Panc1 (cell line): ENCODE measurements around the gene TM2D3. TPM values are rescaled to one million over a fixed set of nuclear protein-coding genes. Genes with fewer than 3 reads are reported as not detected.

ENCODE experiments used
- ATAC-seq: fragments of 200-7000 bp; cut with Tn5 transposase; 2 replicates; pipeline ENCODE4 v1.9.1; 2020; ENCODE audit warnings: mild to moderate bottlenecking, moderate library complexity
- BruUV-seq: library from RNA; stranded (reverse); fragments of 400-500 nt; replicated peaks from 2 replicates; lab custom pipeline; 2021; lab: Mats Ljungman, UMichigan
- CTCF ChIA-PET: fragments of 300-600 bp; sonication (Branson Sonifier 250); formaldehyde crosslinking; loops from one replicate; lab custom pipeline; 2022; ENCODE audit warnings: antibody characterized with exemption; lab: Charles Lee
- POLR2A ChIA-PET: fragments of 300-600 bp; sonication (Branson Sonifier 250); formaldehyde crosslinking; loops from one replicate; lab custom pipeline; 2022; ENCODE audit warnings: antibody characterized with exemption; lab: Charles Lee
- DNase-seq: peaks from one replicate; pipeline ENCODE4 v3.0.0-alpha.2; 2010; ENCODE audit warnings: low read depth, low spot score
- H3K27ac ChIP-seq: 2 replicates; pipeline ENCODE4 v1.5.1; 2011; ENCODE audit warnings: mild to moderate bottlenecking, low read length, inconsistent platforms
- H3K27me3 ChIP-seq: fragments of 200-500 bp; sonication (Bioruptor generic); 2 replicates; pipeline ENCODE4 v1.6.0; 2014; ENCODE audit warnings: low read length, inconsistent platforms; ENCODE audit not compliant: control insufficient read depth, insufficient read depth
- H3K36me3 ChIP-seq: fragments of 200-500 bp; sonication (Bioruptor generic); 2 replicates; pipeline ENCODE4 v1.5.1; 2014; ENCODE audit warnings: inconsistent platforms, mild to moderate bottlenecking, low read length, moderate library complexity; ENCODE audit not compliant: control insufficient read depth, insufficient read depth
- H3K4me1 ChIP-seq: 2 replicates; pipeline ENCODE4 v1.5.1; 2011; ENCODE audit warnings: inconsistent platforms, mild to moderate bottlenecking, low read length, moderate library complexity; ENCODE audit not compliant: control insufficient read depth, insufficient read depth
- H3K4me3 ChIP-seq, 2 experiments: 2 replicates each; pipeline ENCODE4 v1.5.1; 2011 to 2012; ENCODE audit warnings: low read depth in 2 of 2, low read length in 2 of 2, mild to moderate bottlenecking in 2 of 2, inconsistent platforms in 1 of 2, moderate library complexity in 1 of 2
- H3K9me3 ChIP-seq: fragments of 200-500 bp; sonication (Bioruptor generic); 2 replicates; pipeline ENCODE4 v1.5.1; 2014; ENCODE audit warnings: low read depth, mild to moderate bottlenecking, inconsistent platforms, low read length, moderate library complexity; ENCODE audit not compliant: control insufficient read depth, insufficient read depth
- POLR2AphosphoS5 ChIP-seq: IDR thresholded peaks from 2 replicates; pipeline ENCODE4 v1.6.1; 2012; ENCODE audit warnings: mild to moderate bottlenecking, low read depth, low read length, moderate library complexity
- SIN3A ChIP-seq: IDR thresholded peaks from 2 replicates; pipeline ENCODE4 v1.6.1; 2012; ENCODE audit warnings: low read depth, mild to moderate bottlenecking, low read length, moderate library complexity, borderline replicate concordance; ENCODE audit not compliant: insufficient read depth
- TCF7L2 ChIP-seq: IDR thresholded peaks from 2 replicates; pipeline ENCODE4 v1.6.1; 2011; ENCODE audit warnings: mild to moderate bottlenecking, low read depth, low read length, inconsistent platforms
- in situ Hi-C: cut with HindIII; loops from 2 replicates; pipeline ENCODE4 v1.10.0; 2016; ENCODE audit warnings: low sequenced_read_pairs, low pct_unique_long_range_greater_than_20kb
- intact Hi-C: fragments of 100-400 bp; cut with micrococcal nuclease; formaldehyde crosslinking; loops from one replicate; pipeline ENCODE4 v1.10.0; 2022; ENCODE audit not compliant: unreplicated experiment
- total RNA-seq: library from RNA; stranded (reverse); gene quantifications from one replicate; pipeline ENCODE4 v1.2.1, GENCODE V29; 2021; ENCODE audit not compliant: unreplicated experiment
- TF ChIP-seq, protein P1 (sequence below), 2 experiments: IDR thresholded peaks; 2 replicates each; pipeline ENCODE4 v1.6.1; 2011 to 2012; ENCODE audit warnings: low read depth in 2 of 2, control low read depth in 1 of 2, low read length in 1 of 2, mild to moderate bottlenecking in 1 of 2, moderate library complexity in 1 of 2; ENCODE audit not compliant: insufficient read depth in 1 of 2
- TF ChIP-seq, protein P2 (sequence below): fragments of 450-650 bp; IDR thresholded peaks from 2 replicates; pipeline ENCODE4 v1.5.1; 2017; ENCODE audit warnings: mild to moderate bottlenecking

TM2D3 gene
- total RNA-seq, 1 experiment from 2014 or later: 53.4 TPM

DNA sequence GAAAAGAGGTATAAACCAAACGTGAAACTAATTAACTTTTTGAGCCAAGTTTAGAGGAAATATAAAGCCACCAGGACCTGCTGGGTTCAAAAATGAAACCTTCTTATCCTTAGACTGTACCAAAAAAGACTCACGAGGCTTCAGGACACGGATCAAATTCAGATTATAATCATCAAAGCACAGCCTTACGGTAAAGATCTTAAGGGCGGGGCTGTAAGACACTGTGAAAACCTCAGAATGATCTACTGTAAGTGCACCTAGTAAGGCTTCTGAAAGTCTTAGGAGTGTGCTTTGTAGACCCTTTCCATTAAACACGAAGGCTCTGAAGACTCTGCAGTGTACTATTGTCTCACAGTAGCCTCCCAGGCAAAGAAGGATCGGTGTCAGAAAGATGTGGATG is 45.3 kb upstream of the TM2D3 start:
- TF ChIP-seq TCF7L2: no peak
- TF ChIP-seq POLR2AphosphoS5: no peak
- TF ChIP-seq, protein P1, sequence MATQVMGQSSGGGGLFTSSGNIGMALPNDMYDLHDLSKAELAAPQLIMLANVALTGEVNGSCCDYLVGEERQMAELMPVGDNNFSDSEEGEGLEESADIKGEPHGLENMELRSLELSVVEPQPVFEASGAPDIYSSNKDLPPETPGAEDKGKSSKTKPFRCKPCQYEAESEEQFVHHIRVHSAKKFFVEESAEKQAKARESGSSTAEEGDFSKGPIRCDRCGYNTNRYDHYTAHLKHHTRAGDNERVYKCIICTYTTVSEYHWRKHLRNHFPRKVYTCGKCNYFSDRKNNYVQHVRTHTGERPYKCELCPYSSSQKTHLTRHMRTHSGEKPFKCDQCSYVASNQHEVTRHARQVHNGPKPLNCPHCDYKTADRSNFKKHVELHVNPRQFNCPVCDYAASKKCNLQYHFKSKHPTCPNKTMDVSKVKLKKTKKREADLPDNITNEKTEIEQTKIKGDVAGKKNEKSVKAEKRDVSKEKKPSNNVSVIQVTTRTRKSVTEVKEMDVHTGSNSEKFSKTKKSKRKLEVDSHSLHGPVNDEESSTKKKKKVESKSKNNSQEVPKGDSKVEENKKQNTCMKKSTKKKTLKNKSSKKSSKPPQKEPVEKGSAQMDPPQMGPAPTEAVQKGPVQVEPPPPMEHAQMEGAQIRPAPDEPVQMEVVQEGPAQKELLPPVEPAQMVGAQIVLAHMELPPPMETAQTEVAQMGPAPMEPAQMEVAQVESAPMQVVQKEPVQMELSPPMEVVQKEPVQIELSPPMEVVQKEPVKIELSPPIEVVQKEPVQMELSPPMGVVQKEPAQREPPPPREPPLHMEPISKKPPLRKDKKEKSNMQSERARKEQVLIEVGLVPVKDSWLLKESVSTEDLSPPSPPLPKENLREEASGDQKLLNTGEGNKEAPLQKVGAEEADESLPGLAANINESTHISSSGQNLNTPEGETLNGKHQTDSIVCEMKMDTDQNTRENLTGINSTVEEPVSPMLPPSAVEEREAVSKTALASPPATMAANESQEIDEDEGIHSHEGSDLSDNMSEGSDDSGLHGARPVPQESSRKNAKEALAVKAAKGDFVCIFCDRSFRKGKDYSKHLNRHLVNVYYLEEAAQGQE (IDR thresholded peaks at IDR 0.05; ENCODE audit: insufficient read depth in 1 of 2, low read depth in 2 of 2, low read length in 1 of 2): no peak
- no peak for TF ChIP-seq SIN3A
- TF ChIP-seq, protein P2, sequence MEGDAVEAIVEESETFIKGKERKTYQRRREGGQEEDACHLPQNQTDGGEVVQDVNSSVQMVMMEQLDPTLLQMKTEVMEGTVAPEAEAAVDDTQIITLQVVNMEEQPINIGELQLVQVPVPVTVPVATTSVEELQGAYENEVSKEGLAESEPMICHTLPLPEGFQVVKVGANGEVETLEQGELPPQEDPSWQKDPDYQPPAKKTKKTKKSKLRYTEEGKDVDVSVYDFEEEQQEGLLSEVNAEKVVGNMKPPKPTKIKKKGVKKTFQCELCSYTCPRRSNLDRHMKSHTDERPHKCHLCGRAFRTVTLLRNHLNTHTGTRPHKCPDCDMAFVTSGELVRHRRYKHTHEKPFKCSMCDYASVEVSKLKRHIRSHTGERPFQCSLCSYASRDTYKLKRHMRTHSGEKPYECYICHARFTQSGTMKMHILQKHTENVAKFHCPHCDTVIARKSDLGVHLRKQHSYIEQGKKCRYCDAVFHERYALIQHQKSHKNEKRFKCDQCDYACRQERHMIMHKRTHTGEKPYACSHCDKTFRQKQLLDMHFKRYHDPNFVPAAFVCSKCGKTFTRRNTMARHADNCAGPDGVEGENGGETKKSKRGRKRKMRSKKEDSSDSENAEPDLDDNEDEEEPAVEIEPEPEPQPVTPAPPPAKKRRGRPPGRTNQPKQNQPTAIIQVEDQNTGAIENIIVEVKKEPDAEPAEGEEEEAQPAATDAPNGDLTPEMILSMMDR: no peak
- DNase-seq (no peak), ATAC-seq (no peak)
- Histone ChIP-seq H3K9me3 (no peaks in the 10 kb centered on the region), H3K36me3 (no peaks in the 10 kb centered on the region), H3K27ac (no peak overlapping the region), H3K27me3 (no peaks in the 10 kb centered on the region), H3K4me1 (no peaks in the 10 kb centered on the region), H3K4me3 (no peak overlapping the region)
- in situ Hi-C loops (no loop called here), intact Hi-C loops (no loop called here)
- CTCF ChIA-PET: no interaction called here
- POLR2A ChIA-PET: no interaction called here
- no TSS peak for BruUV-seq

DNA sequence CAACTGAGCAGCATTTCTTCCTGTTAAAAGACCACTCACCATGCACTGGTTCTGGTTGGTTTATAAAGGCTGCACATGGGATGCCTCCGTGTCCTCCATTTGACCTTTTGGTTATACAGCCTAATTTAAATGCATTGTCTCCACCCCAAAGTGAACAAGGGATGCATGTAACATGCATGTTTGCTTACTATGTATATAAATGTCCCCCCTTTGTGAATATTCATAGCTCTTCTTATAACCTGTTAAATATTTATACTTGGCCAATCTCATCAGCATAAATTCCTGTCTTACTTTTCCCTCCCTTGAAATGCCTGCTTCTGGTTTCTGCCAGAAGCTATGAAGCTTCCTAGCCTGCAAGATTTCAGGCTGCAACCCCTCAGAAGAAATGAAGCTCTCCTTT is 44.6 kb upstream of the TM2D3 start:
- Histone ChIP-seq H3K4me1 (no peaks in the 10 kb centered on the region), H3K27me3 (no peaks in the 10 kb centered on the region), H3K4me3 (no peak overlapping the region), H3K27ac (no peak overlapping the region), H3K9me3 (no peaks in the 10 kb centered on the region), H3K36me3 (no peaks in the 10 kb centered on the region)
- ATAC-seq (no peak), DNase-seq (no peak)
- no TSS peak for BruUV-seq
- POLR2A ChIA-PET: no interaction called here
- in situ Hi-C loops: no loop called here
- TF ChIP-seq, protein P1 (IDR thresholded peaks at IDR 0.05; ENCODE audit: insufficient read depth in 1 of 2, low read depth in 2 of 2, low read length in 1 of 2): no peak
- no peak for TF ChIP-seq SIN3A
- no peak for TF ChIP-seq POLR2AphosphoS5
- no peak for TF ChIP-seq TCF7L2
- TF ChIP-seq, protein P2: no peak
- intact Hi-C loops: no loop called here
- CTCF ChIA-PET: no interaction called here
